ENCODE measurements around the gene ELAC2.

The ELAC2 gene

DNA sequence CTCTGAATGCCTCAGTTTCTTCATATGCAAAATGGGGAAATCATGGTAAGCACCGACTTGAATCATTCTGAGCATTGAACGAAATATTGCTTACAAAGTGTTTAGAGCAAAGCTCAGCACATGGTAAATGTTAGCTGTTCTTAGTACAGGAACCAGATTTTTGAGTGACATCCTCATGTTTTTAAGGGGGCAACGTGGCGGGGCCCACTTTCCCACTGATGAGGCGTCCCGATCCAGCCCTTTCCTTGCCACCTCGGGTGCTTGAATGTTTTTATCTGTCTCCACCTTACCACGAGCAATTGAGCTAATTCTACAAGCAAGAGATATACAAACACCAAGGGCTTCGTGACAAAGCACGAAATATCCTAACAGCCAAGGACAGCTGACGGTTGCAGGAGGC, 49.9 kb downstream of the ELAC2 start:
- POLR2A ChIA-PET: no interaction called here
- CTCF ChIA-PET: no interaction called here
- H3K4me3 ChIP-seq (ENCODE audit: low read depth, low read length): no peak overlapping the region
- DNase-seq (ENCODE audit: low read depth, low spot score): no peak
- TF ChIP-seq, protein P1, sequence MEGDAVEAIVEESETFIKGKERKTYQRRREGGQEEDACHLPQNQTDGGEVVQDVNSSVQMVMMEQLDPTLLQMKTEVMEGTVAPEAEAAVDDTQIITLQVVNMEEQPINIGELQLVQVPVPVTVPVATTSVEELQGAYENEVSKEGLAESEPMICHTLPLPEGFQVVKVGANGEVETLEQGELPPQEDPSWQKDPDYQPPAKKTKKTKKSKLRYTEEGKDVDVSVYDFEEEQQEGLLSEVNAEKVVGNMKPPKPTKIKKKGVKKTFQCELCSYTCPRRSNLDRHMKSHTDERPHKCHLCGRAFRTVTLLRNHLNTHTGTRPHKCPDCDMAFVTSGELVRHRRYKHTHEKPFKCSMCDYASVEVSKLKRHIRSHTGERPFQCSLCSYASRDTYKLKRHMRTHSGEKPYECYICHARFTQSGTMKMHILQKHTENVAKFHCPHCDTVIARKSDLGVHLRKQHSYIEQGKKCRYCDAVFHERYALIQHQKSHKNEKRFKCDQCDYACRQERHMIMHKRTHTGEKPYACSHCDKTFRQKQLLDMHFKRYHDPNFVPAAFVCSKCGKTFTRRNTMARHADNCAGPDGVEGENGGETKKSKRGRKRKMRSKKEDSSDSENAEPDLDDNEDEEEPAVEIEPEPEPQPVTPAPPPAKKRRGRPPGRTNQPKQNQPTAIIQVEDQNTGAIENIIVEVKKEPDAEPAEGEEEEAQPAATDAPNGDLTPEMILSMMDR (IDR thresholded peaks at IDR 0.05; ENCODE audit: insufficient read depth, low read length, missing control alignments): no peak

DNA sequence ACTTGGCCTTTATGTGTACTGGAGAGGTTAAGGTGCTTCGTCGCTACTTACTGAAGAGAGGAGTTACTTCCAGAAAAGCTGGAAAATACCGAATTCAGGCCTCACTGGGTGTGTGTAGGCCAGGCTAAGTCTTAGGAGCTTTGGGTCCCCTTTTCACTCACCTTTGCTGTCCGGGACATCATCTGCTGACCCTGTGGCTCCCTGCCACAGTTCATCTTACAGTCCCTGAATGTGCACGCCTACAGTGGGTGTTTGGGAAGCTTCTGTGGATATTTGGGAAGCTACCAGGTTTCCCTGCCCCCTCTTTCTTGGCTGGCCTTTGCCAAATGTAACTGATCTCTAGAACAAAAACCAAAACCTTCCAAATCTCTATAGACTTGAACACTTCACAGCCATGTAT, 51.4 kb downstream of the ELAC2 start:
- CTCF ChIA-PET: interaction anchor here (2.2 kb wide), 1 partner anchor 36 kb away, joined by 6 read pairs; no protein-coding TSS in a partner anchor
- H3K4me3 ChIP-seq (ENCODE audit: low read depth, low read length): no peak overlapping the region
- TF ChIP-seq, protein P1 (IDR thresholded peaks at IDR 0.05; ENCODE audit: insufficient read depth, low read length, missing control alignments): no peak
- POLR2A ChIA-PET: no interaction called here
- DNase-seq (ENCODE audit: low read depth, low spot score): no peak

DNA sequence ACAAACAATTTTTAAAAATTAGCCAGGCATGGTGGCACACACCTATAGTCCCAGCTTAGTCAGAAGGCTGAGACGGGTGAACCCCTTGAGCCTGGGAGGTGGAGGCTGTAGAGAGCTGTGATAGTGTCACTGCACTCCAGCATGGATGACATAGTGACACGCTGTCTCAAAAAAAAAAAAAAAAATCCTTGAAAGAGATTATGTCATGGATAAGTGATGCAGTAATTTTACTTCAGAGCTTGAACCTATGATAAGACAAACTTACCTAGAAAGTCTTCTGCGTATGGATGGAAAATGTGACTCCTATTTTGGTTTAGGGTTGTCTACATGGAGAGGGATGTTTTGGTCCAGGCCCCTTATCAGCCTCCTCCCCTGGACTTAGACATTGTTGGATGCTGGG, 51.8 kb downstream of the ELAC2 start:
- TF ChIP-seq, protein P1 (IDR thresholded peaks at IDR 0.05; ENCODE audit: insufficient read depth, low read length, missing control alignments): no peak
- CTCF ChIA-PET: interaction anchor here (2.2 kb wide), 1 partner anchor 36 kb away, joined by 6 read pairs; no protein-coding TSS in a partner anchor
- DNase-seq (ENCODE audit: low read depth, low spot score): no peak

DNA sequence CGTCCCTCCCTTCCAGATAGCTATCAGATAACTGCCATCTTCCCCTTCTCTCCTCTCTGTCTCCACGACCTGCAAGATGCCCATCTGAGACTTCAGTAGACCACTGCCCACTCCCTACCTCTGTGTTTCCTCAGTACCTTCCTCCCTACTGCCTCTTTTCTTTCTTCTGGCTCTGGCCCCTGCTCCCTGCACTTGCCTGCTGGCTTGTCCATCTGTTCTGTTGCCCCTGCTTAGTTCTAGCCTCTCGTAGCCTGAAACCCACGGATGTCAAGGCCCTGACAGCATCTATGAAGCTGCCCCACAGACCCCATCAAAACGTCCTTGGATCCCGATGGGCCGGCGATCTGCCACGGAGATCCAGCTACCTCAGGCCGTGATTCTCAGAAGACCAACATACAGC, 53.0 kb downstream of the ELAC2 start:
- TF ChIP-seq, protein P1 (IDR thresholded peaks at IDR 0.05; ENCODE audit: insufficient read depth, low read length, missing control alignments): no peak
- POLR2A ChIA-PET: no interaction called here

More for the DNA sequence above, 51.8 kb downstream of the ELAC2 start:
- no peak overlapping the region for H3K4me3 ChIP-seq (ENCODE audit: low read depth, low read length)
- POLR2A ChIA-PET: no interaction called here

DNA sequence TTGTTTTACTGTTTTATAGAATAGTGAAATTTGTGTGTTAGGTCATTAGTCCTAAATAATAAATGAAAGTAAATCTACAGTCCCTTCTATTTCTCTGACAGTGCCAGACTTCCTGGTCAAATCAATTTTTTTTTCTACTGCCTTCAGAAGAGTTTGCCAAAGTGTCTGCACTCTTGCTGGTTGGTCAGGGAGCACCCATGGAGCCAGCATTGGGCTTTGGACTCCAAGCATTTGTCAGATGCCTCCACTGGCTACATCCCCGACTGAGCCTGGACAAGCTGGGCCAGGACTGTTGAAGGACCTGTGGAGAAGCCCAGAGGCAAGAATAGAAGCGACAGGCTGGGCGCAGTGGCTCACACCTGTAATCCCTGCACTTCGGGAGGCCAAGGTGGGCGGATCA, 53.7 kb downstream of the ELAC2 start:
- no peak for DNase-seq (ENCODE audit: low read depth, low spot score)
- ChIA-PET POLR2A (no interaction called here), CTCF (interaction anchor here (1.0 kb wide), 1 partner anchor 38 kb away, joined by 4 read pairs; no protein-coding TSS in a partner anchor)
- H3K4me3 ChIP-seq (ENCODE audit: low read depth, low read length): no peak overlapping the region
- TF ChIP-seq, protein P1 (IDR thresholded peaks at IDR 0.05; ENCODE audit: insufficient read depth, low read length, missing control alignments): no peak

More for the DNA sequence above, 53.0 kb downstream of the ELAC2 start:
- no peak for DNase-seq (ENCODE audit: low read depth, low spot score)
- CTCF ChIA-PET: interaction anchor here (2.2 kb wide), 1 partner anchor 38 kb away, joined by 6 read pairs; no protein-coding TSS in a partner anchor
- H3K4me3 ChIP-seq (ENCODE audit: low read depth, low read length): no peak overlapping the region

DNA sequence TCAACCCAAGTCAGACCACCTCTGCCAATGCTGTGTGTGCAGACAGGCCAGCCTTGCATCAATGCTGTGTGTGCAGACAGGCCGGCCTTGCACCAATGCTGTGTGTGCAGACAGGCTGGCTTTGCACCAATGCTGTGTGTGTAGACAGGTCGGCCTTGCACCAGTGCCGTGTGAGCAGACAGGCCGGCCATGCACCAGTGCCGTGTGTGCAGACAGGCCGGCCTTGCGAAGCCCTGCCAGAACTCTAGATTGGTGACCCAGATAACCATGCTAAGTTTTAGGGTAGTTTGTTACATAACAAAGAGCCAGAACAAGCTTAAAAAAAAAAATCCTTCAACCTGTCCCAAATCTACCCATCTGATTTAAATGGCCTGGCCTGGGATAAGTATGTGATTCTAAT, 54.3 kb downstream of the ELAC2 start:
- CTCF ChIA-PET: interaction anchor here (1.0 kb wide), 1 partner anchor 39 kb away, joined by 4 read pairs; no protein-coding TSS in a partner anchor
- TF ChIP-seq, protein P1 (IDR thresholded peaks at IDR 0.05; ENCODE audit: insufficient read depth, low read length, missing control alignments): no peak

More for the DNA sequence above, 54.3 kb downstream of the ELAC2 start:
- POLR2A ChIA-PET: no interaction called here
- DNase-seq (ENCODE audit: low read depth, low spot score): no peak
- H3K4me3 ChIP-seq (ENCODE audit: low read depth, low read length): no peak overlapping the region

All from AG04449 (cell line).